ENCODE results near the gene GTF2IRD1.

The GTF2IRD1 gene

GRCh38 chr7:74503943-74504342 lies 50.2 kb downstream of the GTF2IRD1 start:
- H4K20me1 ChIP-seq (ENCODE audit: insufficient read depth, low read length): no peaks in the 10 kb centered on the region
- H3K79me2 ChIP-seq (ENCODE audit: insufficient read depth, low read length): no peaks in the 10 kb centered on the region
- no peaks in the 10 kb centered on the region for H3K9me2 ChIP-seq (ENCODE audit: low read depth, low read length)
- no peaks in the 10 kb centered on the region for H3K9me3 ChIP-seq (ENCODE audit: low read length)
- no peaks in the 10 kb centered on the region for H3F3A ChIP-seq (ENCODE audit: insufficient read depth, low read length)
- no peaks in the 10 kb centered on the region for H3K36me3 ChIP-seq (ENCODE audit: insufficient read depth, low read length)
- H3K4me2 ChIP-seq (ENCODE audit: low read length): no peak overlapping the region
- no peak overlapping the region for H3K4me3 ChIP-seq (ENCODE audit: low read depth, low read length, poor library complexity, severe bottlenecking)
- no peak overlapping the region for H3K27ac ChIP-seq (ENCODE audit: low read depth, low read length, poor library complexity, severe bottlenecking)
- peaks cover 7% of the 10 kb centered on the region for H3K4me1 ChIP-seq (ENCODE audit: insufficient read depth, low read length, severe bottlenecking)
- H2AFZ ChIP-seq (ENCODE audit: low read length): no peak overlapping the region
- no peak for TF ChIP-seq CTCF (IDR thresholded peaks at IDR 0.05; ENCODE audit: low read length)
- TF ChIP-seq EZH2 (IDR thresholded peaks at IDR 0.05; ENCODE audit: borderline replicate concordance, low read length): no peak
- H3K27me3 ChIP-seq (ENCODE audit: insufficient read depth, low read length): peaks cover 14% of the 10 kb centered on the region; the same call in 1 of the 2 replicates
- H3K9ac ChIP-seq (ENCODE audit: low read length): no peak overlapping the region

- no peaks in the 10 kb centered on the region for H3K79me2 ChIP-seq (ENCODE audit: insufficient read depth, low read length)
- no peak overlapping the region for H3K4me3 ChIP-seq (ENCODE audit: low read depth, low read length, poor library complexity, severe bottlenecking)
- peaks cover 9% of the 10 kb centered on the region; the same call in 1 of the 2 replicates for H3K27me3 ChIP-seq (ENCODE audit: insufficient read depth, low read length)
- no peaks in the 10 kb centered on the region for H3K36me3 ChIP-seq (ENCODE audit: insufficient read depth, low read length)
- peaks cover under 1% of the 10 kb centered on the region for H3K4me1 ChIP-seq (ENCODE audit: insufficient read depth, low read length, severe bottlenecking)
- no peak overlapping the region for H3K4me2 ChIP-seq (ENCODE audit: low read length)
- H3K9me2 ChIP-seq (ENCODE audit: low read depth, low read length): no peaks in the 10 kb centered on the region
- no peaks in the 10 kb centered on the region for H3K9me3 ChIP-seq (ENCODE audit: low read length)
- no peak overlapping the region for H3K9ac ChIP-seq (ENCODE audit: low read length)
- no peaks in the 10 kb centered on the region for H3F3A ChIP-seq (ENCODE audit: insufficient read depth, low read length)
- H3K27ac ChIP-seq (ENCODE audit: low read depth, low read length, poor library complexity, severe bottlenecking): no peak overlapping the region
- no peak overlapping the region for H2AFZ ChIP-seq (ENCODE audit: low read length)
- TF ChIP-seq CTCF (IDR thresholded peaks at IDR 0.05; ENCODE audit: low read length) (no peak), EZH2 (IDR thresholded peaks at IDR 0.05; ENCODE audit: borderline replicate concordance, low read length) (no peak)
- H4K20me1 ChIP-seq (ENCODE audit: insufficient read depth, low read length): no peaks in the 10 kb centered on the region
Measured at GRCh38 chr7:74505471-74506324, 52.0 kb downstream of the GTF2IRD1 start.

GRCh38 chr7:74506325-74506724 lies 52.6 kb downstream of the GTF2IRD1 start:
- no peak overlapping the region for H3K9ac ChIP-seq (ENCODE audit: low read length)
- no peaks in the 10 kb centered on the region for H3F3A ChIP-seq (ENCODE audit: insufficient read depth, low read length)
- H3K4me1 ChIP-seq (ENCODE audit: insufficient read depth, low read length, severe bottlenecking): no peaks in the 10 kb centered on the region
- H3K4me2 ChIP-seq (ENCODE audit: low read length): no peak overlapping the region
- no peak overlapping the region for H3K4me3 ChIP-seq (ENCODE audit: low read depth, low read length, poor library complexity, severe bottlenecking)
- TF ChIP-seq EZH2 (IDR thresholded peaks at IDR 0.05; ENCODE audit: borderline replicate concordance, low read length) (no peak), CTCF (IDR thresholded peaks at IDR 0.05; ENCODE audit: low read length) (no peak)
- H3K9me2 ChIP-seq (ENCODE audit: low read depth, low read length): no peaks in the 10 kb centered on the region
- H3K9me3 ChIP-seq (ENCODE audit: low read length): no peaks in the 10 kb centered on the region
- H3K27ac ChIP-seq (ENCODE audit: low read depth, low read length, poor library complexity, severe bottlenecking): no peak overlapping the region
- no peaks in the 10 kb centered on the region for H4K20me1 ChIP-seq (ENCODE audit: insufficient read depth, low read length)
- peaks cover 9% of the 10 kb centered on the region; the same call in 1 of the 2 replicates for H3K27me3 ChIP-seq (ENCODE audit: insufficient read depth, low read length)
- H3K79me2 ChIP-seq (ENCODE audit: insufficient read depth, low read length): no peaks in the 10 kb centered on the region
- no peak overlapping the region for H2AFZ ChIP-seq (ENCODE audit: low read length)
- H3K36me3 ChIP-seq (ENCODE audit: insufficient read depth, low read length): no peaks in the 10 kb centered on the region
